HEK293 (cell line): Measurements from ENCODE around the gene HIRIP3.
A peak's percentile ranks its signal among the peaks of the same experiment; 100 is the strongest.

ENCODE experiments used
- EGR2 ChIP-seq: fragments of 450-650 bp; formaldehyde crosslinking; IDR thresholded peaks from 2 replicates; pipeline ENCODE4 v1.5.1; 2016; ENCODE audit warnings: low read depth, missing biosample characterization, missing genetic modification characterization
- FEZF1 ChIP-seq: fragments of 450-650 bp; formaldehyde crosslinking; IDR thresholded peaks from 2 replicates; pipeline ENCODE4 v1.5.1; 2016; ENCODE audit warnings: missing biosample characterization, missing genetic modification characterization
- GFI1B ChIP-seq: fragments of 450-650 bp; formaldehyde crosslinking; IDR thresholded peaks from 2 replicates; pipeline ENCODE4 v1.5.1; 2016; ENCODE audit warnings: missing biosample characterization, missing genetic modification characterization
- HOXC10 ChIP-seq: sonication (generic); formaldehyde crosslinking; IDR thresholded peaks from 2 replicates; pipeline ENCODE4 v1.8.1; 2023; ENCODE audit warnings: mild to moderate bottlenecking, missing genetic modification reagents
- OVOL3 ChIP-seq: fragments of 450-650 bp; formaldehyde crosslinking; IDR thresholded peaks from 2 replicates; pipeline ENCODE4 v1.5.1; 2016; ENCODE audit warnings: missing biosample characterization, missing genetic modification characterization
- SCRT2 ChIP-seq: fragments of 450-650 bp; formaldehyde crosslinking; IDR thresholded peaks from 2 replicates; pipeline ENCODE4 v1.5.1; 2016; ENCODE audit warnings: missing biosample characterization, missing genetic modification characterization
- TCF7L2 ChIP-seq: IDR thresholded peaks from 2 replicates; pipeline ENCODE4 v1.6.1; 2011; ENCODE audit warnings: low read depth, mild to moderate bottlenecking, inconsistent platforms, low read length, moderate library complexity, borderline replicate concordance
- WT1 ChIP-seq: fragments of 450-650 bp; formaldehyde crosslinking; IDR thresholded peaks from 2 replicates; pipeline ENCODE4 v1.5.1; 2016; ENCODE audit warnings: missing biosample characterization, missing genetic modification characterization
- YY1 ChIP-seq: fragments of 450-650 bp; formaldehyde crosslinking; IDR thresholded peaks from 2 replicates; pipeline ENCODE4 v1.5.1; 2018; ENCODE audit warnings: missing biosample characterization, missing genetic modification characterization
- ZBTB1 ChIP-seq: fragments of 450-650 bp; formaldehyde crosslinking; IDR thresholded peaks from 2 replicates; pipeline ENCODE4 v1.5.1; 2016; ENCODE audit warnings: missing biosample characterization, missing genetic modification characterization
- ZBTB48 ChIP-seq: fragments of 450-650 bp; formaldehyde crosslinking; IDR thresholded peaks from 2 replicates; pipeline ENCODE4 v1.5.1; 2016; ENCODE audit warnings: missing biosample characterization, missing genetic modification characterization
- ZFP37 ChIP-seq: fragments of 450-650 bp; formaldehyde crosslinking; IDR thresholded peaks from 2 replicates; pipeline ENCODE4 v1.5.1; 2016; ENCODE audit warnings: missing biosample characterization, missing genetic modification characterization
- ZFP41 ChIP-seq: fragments of 450-650 bp; formaldehyde crosslinking; IDR thresholded peaks from 2 replicates; pipeline ENCODE4 v1.5.1; 2016; ENCODE audit warnings: missing biosample characterization, missing genetic modification characterization, borderline replicate concordance
- ZNF10 ChIP-seq: fragments of 450-650 bp; formaldehyde crosslinking; IDR thresholded peaks from 2 replicates; pipeline ENCODE4 v1.5.1; 2017; ENCODE audit warnings: missing biosample characterization, missing genetic modification characterization
- ZNF112 ChIP-seq: fragments of 450-650 bp; formaldehyde crosslinking; IDR thresholded peaks from 2 replicates; pipeline ENCODE4 v1.5.0; 2017; ENCODE audit warnings: missing biosample characterization, missing genetic modification characterization
- ZNF121 ChIP-seq: fragments of 450-650 bp; formaldehyde crosslinking; IDR thresholded peaks from 2 replicates; pipeline ENCODE4 v1.5.1; 2016; ENCODE audit warnings: missing biosample characterization, missing genetic modification characterization
- ZNF175 ChIP-seq: fragments of 450-650 bp; formaldehyde crosslinking; IDR thresholded peaks from 2 replicates; pipeline ENCODE4 v1.5.1; 2016; ENCODE audit warnings: missing biosample characterization, missing genetic modification characterization
- ZNF2 ChIP-seq: fragments of 450-650 bp; formaldehyde crosslinking; IDR thresholded peaks from 2 replicates; pipeline ENCODE4 v1.5.1; 2016; ENCODE audit warnings: missing biosample characterization, missing genetic modification characterization
- ZNF223 ChIP-seq: fragments of 450-650 bp; formaldehyde crosslinking; IDR thresholded peaks from 2 replicates; pipeline ENCODE4 v1.5.1; 2016; ENCODE audit warnings: missing biosample characterization, missing genetic modification characterization
- ZNF335 ChIP-seq: fragments of 450-650 bp; formaldehyde crosslinking; conservative IDR thresholded peaks from 2 replicates; pipeline ENCODE4 v1.5.1; 2016; ENCODE audit warnings: missing biosample characterization, missing genetic modification characterization
- ZNF341 ChIP-seq: fragments of 450-650 bp; formaldehyde crosslinking; IDR thresholded peaks from 2 replicates; pipeline ENCODE4; 2016; ENCODE audit warnings: low read depth, missing biosample characterization, missing genetic modification characterization
- ZNF362 ChIP-seq: fragments of 450-650 bp; formaldehyde crosslinking; IDR thresholded peaks from 2 replicates; pipeline ENCODE4 v1.5.1; 2016; ENCODE audit warnings: missing biosample characterization, missing genetic modification characterization
- ZNF426 ChIP-seq: fragments of 450-650 bp; formaldehyde crosslinking; IDR thresholded peaks from 2 replicates; pipeline ENCODE4 v1.5.1; 2017; ENCODE audit warnings: missing biosample characterization, missing genetic modification characterization, mild to moderate bottlenecking, inconsistent platforms, moderate library complexity
- ZNF433 ChIP-seq: fragments of 450-650 bp; formaldehyde crosslinking; IDR thresholded peaks from 2 replicates; pipeline ENCODE4 v1.5.1; 2016; ENCODE audit warnings: missing biosample characterization, missing genetic modification characterization, low read depth
- ZNF473 ChIP-seq: fragments of 450-650 bp; formaldehyde crosslinking; IDR thresholded peaks from 2 replicates; pipeline ENCODE4 v1.5.1; 2017; ENCODE audit warnings: missing biosample characterization, missing genetic modification characterization
- ZNF510 ChIP-seq: fragments of 450-650 bp; formaldehyde crosslinking; IDR thresholded peaks from 2 replicates; pipeline ENCODE4 v1.5.1; 2018; ENCODE audit warnings: mild to moderate bottlenecking, missing genetic modification characterization, missing biosample characterization; ENCODE audit not compliant: insufficient replicate concordance
- ZNF529 ChIP-seq: fragments of 450-650 bp; formaldehyde crosslinking; IDR thresholded peaks from 2 replicates; pipeline ENCODE4 v1.5.1; 2017; ENCODE audit warnings: missing genetic modification characterization, missing biosample characterization; ENCODE audit not compliant: insufficient replicate concordance
- ZNF548 ChIP-seq: fragments of 450-650 bp; formaldehyde crosslinking; IDR thresholded peaks from 2 replicates; pipeline ENCODE4 v1.5.1; 2016; ENCODE audit warnings: missing biosample characterization, missing genetic modification characterization
- ZNF555 ChIP-seq: fragments of 450-650 bp; formaldehyde crosslinking; conservative IDR thresholded peaks from 2 replicates; pipeline ENCODE4 v1.5.1; 2017; ENCODE audit warnings: missing biosample characterization, mild to moderate bottlenecking, missing genetic modification characterization, inconsistent platforms
- ZNF558 ChIP-seq: fragments of 450-650 bp; formaldehyde crosslinking; IDR thresholded peaks from 2 replicates; pipeline ENCODE4 v1.5.1; 2016; ENCODE audit warnings: missing biosample characterization, missing genetic modification characterization
- ZNF600 ChIP-seq: fragments of 450-650 bp; formaldehyde crosslinking; IDR thresholded peaks from 2 replicates; pipeline ENCODE4 v1.5.1; 2016; ENCODE audit warnings: missing biosample characterization, missing genetic modification characterization
- ZNF623 ChIP-seq: fragments of 450-650 bp; formaldehyde crosslinking; IDR thresholded peaks from 2 replicates; pipeline ENCODE4 v1.5.1; 2016; ENCODE audit warnings: missing biosample characterization, missing genetic modification characterization
- ZNF658 ChIP-seq: fragments of 450-650 bp; formaldehyde crosslinking; IDR thresholded peaks from 2 replicates; pipeline ENCODE4; 2016; ENCODE audit warnings: missing biosample characterization, missing genetic modification characterization
- ZNF76 ChIP-seq: fragments of 450-650 bp; formaldehyde crosslinking; IDR thresholded peaks from 2 replicates; pipeline ENCODE4; 2016; ENCODE audit warnings: low read depth, missing biosample characterization, missing genetic modification characterization, borderline replicate concordance
- ZNF791 ChIP-seq: fragments of 450-650 bp; formaldehyde crosslinking; IDR thresholded peaks from 2 replicates; pipeline ENCODE4 v1.5.1; 2016; ENCODE audit warnings: missing biosample characterization, missing genetic modification characterization
- ZNF830 ChIP-seq: fragments of 450-650 bp; IDR thresholded peaks from 2 replicates; pipeline ENCODE4 v1.5.0; 2018; ENCODE audit warnings: missing biosample characterization, missing genetic modification characterization, low read depth, mild to moderate bottlenecking, moderate library complexity
- ZNF843 ChIP-seq: fragments of 450-650 bp; formaldehyde crosslinking; IDR thresholded peaks from 2 replicates; pipeline ENCODE4 v1.5.1; 2016; ENCODE audit warnings: missing biosample characterization, missing genetic modification characterization
- TF ChIP-seq, protein P1 (sequence below): fragments of 450-650 bp; formaldehyde crosslinking; IDR thresholded peaks from 2 replicates; pipeline ENCODE4 v1.5.1; 2016; ENCODE audit warnings: missing biosample characterization, missing genetic modification characterization, low read depth

The HIRIP3 gene

DNA sequence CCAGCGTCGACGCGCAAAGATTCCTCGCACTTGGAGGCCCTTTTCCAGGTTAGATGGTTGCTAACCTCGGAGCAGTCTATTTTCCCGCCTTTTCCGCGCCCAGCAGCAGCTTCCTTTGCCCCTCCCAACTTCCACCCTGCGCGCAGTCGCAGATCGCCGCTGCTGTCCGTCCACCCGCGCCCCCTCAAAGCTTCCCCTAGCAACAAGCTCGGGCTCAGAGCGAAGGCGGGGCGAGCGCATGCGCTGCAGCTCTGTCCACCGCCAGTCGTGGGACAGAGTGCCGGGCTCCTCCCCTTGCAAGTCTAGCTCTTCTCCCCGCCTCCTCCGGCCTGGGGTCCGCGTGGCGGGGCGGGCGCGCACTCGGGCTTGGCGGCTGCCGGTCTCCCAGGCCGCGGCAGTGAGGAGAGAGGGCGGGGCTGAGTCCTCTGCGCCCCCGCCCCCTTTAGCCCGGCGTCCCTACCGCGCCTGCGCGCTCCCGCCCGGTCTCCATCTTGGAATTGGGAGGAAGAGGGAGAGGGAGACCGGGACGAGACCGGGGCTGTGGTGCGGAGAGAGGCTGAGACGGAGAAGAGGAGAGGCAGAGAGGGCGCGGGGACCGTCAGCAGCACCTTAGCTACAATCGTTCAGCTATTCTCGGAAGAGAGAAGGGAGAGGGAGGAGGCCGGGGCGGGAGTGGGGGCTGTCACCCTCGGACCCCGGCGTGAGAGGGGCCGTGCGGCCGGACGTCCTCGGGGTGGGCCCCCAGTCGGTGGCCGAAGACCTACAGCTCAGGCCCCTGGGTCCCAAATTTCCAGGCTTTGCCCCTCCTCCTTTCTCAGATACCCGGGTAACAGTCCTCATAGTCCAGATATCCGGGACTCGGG lies 21.8 kb downstream of the HIRIP3 start, which contains the start of gene TAOK2 (continued):
- TF ChIP-seq ZNF112 (tag by site-specific recombination) (no peak), ZNF623 (tag by site-specific recombination) (no peak; the same call in 1 of the 2 replicates), ZNF658 (no peak), SCRT2 (tag by site-specific recombination) (peak; percentile 63; the same call in 1 of the 2 replicates), ZNF76 (tag by site-specific recombination) (peak; percentile 42; the same call in 1 of the 2 replicates), ZNF335 (tag by site-specific recombination) (peak; percentile 92), ZNF529 (tag by site-specific recombination) (no peak), ZNF843 (tag by site-specific recombination) (0 out of 2 replicates have a peak, but pooled peaks have one; percentile 35), ZNF791 (tag by site-specific recombination) (no peak), ZNF121 (tag by site-specific recombination) (no peak), ZNF830 (no peak), ZBTB48 (tag by site-specific recombination) (no peak), ZNF558 (tag by site-specific recombination) (no peak), ZNF426 (tag by site-specific recombination) (no peak), HOXC10 (CRISPR knock-in tag) (no peak), ZNF510 (tag by site-specific recombination) (no peak), ZNF473 (tag by site-specific recombination) (no peak), EGR2 (tag by site-specific recombination) (peak; percentile 69), ZNF2 (tag by site-specific recombination) (peak; percentile 77), ZFP41 (tag by site-specific recombination) (no peak), ZNF175 (tag by site-specific recombination) (no peak), GFI1B (tag by site-specific recombination) (0 out of 2 replicates have a peak, but pooled peaks have one; percentile 11), TCF7L2 (no peak), ZNF548 (tag by site-specific recombination) (no peak), ZNF433 (no peak), YY1 (tag by site-specific recombination) (peak; percentile 73), ZFP37 (tag by site-specific recombination) (no peak), ZNF555 (no peak), ZNF600 (tag by site-specific recombination) (peak; percentile 75), OVOL3 (tag by site-specific recombination) (no peak), FEZF1 (tag by site-specific recombination) (no peak), ZNF362 (no peak), ZNF10 (tag by site-specific recombination) (no peak), WT1 (tag by site-specific recombination) (0 out of 2 replicates have a peak, but pooled peaks have one; percentile 30), ZBTB1 (no peak), ZNF341 (peak; percentile 89), ZNF223 (tag by site-specific recombination) (no peak)
- TF ChIP-seq, protein P1, sequence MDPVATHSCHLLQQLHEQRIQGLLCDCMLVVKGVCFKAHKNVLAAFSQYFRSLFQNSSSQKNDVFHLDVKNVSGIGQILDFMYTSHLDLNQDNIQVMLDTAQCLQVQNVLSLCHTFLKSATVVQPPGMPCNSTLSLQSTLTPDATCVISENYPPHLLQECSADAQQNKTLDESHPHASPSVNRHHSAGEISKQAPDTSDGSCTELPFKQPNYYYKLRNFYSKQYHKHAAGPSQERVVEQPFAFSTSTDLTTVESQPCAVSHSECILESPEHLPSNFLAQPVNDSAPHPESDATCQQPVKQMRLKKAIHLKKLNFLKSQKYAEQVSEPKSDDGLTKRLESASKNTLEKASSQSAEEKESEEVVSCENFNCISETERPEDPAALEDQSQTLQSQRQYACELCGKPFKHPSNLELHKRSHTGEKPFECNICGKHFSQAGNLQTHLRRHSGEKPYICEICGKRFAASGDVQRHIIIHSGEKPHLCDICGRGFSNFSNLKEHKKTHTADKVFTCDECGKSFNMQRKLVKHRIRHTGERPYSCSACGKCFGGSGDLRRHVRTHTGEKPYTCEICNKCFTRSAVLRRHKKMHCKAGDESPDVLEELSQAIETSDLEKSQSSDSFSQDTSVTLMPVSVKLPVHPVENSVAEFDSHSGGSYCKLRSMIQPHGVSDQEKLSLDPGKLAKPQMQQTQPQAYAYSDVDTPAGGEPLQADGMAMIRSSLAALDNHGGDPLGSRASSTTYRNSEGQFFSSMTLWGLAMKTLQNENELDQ (tag by site-specific recombination): no peak
